ENCODE measurements around the gene C16orf78.

DNA sequence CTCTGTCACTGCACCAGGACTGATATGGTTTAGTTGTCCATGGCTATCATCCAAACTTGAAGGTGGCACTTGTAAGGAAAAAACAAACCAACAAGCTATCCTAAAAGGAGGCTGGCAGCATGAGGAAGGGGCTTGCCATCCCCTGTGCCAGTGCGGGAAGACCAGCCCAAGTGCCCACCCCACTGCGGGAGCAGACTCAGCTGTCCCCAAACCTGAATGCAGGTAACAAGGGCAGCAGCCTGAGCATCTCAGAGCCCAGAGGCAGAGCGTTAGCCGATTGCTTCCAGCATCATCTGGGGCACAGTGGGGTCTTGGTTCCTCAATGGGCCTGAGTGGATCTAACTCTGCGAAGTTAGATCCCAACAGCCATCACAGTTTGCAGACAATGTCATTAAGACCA lies 29.2 kb upstream of the C16orf78 start:
- TF ChIP-seq, protein P1, sequence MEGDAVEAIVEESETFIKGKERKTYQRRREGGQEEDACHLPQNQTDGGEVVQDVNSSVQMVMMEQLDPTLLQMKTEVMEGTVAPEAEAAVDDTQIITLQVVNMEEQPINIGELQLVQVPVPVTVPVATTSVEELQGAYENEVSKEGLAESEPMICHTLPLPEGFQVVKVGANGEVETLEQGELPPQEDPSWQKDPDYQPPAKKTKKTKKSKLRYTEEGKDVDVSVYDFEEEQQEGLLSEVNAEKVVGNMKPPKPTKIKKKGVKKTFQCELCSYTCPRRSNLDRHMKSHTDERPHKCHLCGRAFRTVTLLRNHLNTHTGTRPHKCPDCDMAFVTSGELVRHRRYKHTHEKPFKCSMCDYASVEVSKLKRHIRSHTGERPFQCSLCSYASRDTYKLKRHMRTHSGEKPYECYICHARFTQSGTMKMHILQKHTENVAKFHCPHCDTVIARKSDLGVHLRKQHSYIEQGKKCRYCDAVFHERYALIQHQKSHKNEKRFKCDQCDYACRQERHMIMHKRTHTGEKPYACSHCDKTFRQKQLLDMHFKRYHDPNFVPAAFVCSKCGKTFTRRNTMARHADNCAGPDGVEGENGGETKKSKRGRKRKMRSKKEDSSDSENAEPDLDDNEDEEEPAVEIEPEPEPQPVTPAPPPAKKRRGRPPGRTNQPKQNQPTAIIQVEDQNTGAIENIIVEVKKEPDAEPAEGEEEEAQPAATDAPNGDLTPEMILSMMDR (IDR thresholded peaks at IDR 0.05) = no peak
- no peak for TF ChIP-seq EZH2phosphoT487 (IDR thresholded peaks at IDR 0.05)

Measured in neural progenitor cell (in vitro differentiated cells).